ENCODE results near the gene RAPSN.

The RAPSN gene

DNA sequence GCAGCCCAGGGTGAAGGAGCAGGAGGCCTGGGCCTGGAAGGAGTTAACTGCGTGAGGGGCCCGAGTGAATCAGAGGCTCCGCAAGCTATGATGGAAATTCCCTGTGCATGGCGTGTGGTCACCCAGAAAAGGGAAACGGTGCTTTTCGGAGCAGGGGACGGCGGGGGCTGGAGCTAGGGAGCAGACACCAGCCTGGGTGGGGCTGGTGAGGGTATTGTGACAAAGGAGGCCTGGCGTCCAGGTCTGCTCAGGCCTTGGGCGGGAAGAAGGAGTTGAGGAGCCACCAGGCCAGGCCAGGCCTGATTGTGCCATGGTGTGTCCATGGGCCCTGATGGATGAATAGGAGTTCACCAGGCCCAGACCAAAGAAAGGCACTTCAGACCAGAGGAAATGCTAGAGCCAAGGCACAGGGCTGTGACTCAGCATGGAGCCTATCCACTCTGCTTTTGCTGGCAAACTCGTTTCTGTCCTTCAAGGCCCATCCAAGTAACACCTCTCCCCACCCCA lies 57.8 kb downstream of the RAPSN start:
- no peaks in the 10 kb centered on the region for H3K36me3 Mint-ChIP-seq
- no peak overlapping the region for H3K4me3 Mint-ChIP-seq
- DNase-seq, result no peak
- peaks cover 7% of the 10 kb centered on the region for H3K27me3 Mint-ChIP-seq
- H3K9me3 Mint-ChIP-seq, result no peaks in the 10 kb centered on the region
- H3K27ac Mint-ChIP-seq, result peak overlapping the region; percentile 61
- CTCF ChIA-PET, result interaction anchor here (0.6 to 2.9 kb wide), 3 partner anchors 18 to 21 kb away, joined by 3 to 20 read pairs (median 3); no protein-coding TSS in a partner anchor
- H3K4me1 Mint-ChIP-seq, result peaks cover 58% of the 10 kb centered on the region

GRCh38 chr11:47390422-47390760 lies 58.5 kb downstream of the RAPSN start:
- H3K27ac Mint-ChIP-seq, result no peak overlapping the region
- H3K4me1 Mint-ChIP-seq, result peaks cover 51% of the 10 kb centered on the region
- no peak overlapping the region for H3K4me3 Mint-ChIP-seq
- H3K9me3 Mint-ChIP-seq, result no peaks in the 10 kb centered on the region
- CTCF ChIA-PET, result interaction anchor here (1.6 to 4.6 kb wide), 2 partner anchors 17 to 22 kb away, joined by 3 to 31 read pairs; no protein-coding TSS in a partner anchor
- no peaks in the 10 kb centered on the region for H3K36me3 Mint-ChIP-seq
- DNase-seq, result no peak
- H3K27me3 Mint-ChIP-seq, result peaks cover 7% of the 10 kb centered on the region

DNA sequence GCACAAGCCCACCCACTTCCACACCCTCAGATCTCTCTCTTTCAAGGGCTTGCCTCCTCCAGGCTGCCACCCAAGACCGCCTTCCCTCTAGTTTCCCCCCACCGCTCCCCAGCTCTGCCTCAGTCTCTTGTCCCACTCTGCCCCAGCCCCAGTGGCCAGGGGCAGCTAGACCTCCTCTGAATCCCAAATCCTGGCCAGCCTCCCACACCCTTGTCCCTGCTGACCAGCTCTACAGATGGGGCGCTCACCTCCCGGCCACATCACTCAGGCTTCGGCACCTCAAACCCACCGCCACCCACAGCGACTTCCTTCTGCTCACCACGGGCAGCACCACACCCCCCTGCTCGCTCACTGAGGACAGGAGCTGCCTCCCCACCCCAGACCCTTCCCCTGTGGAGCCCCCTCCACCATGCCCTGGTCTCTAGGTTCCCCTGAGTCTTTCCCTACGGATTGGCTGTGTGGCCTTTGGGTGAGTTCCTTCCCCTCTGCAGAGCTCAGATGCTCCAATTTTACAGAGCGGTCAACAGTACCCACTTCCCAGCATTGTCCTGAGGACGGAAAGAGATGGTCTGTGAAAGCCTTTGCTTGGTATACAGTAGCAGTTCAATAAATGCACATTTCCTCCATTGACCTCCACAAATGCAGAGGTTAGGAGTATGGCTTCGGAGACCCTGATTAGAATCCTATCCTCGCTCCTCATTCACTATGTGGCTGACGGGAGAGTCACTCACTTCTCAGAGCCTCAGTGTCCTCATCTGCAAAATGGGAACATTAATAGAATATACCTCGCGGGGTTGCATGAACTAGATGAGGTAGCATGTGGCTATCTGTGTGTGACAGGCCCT lies 59.1 kb downstream of the RAPSN start:
- CTCF ChIA-PET, result interaction anchor here (0.5 to 4.6 kb wide), 3 partner anchors 16 to 130 kb away, joined by 3 to 31 read pairs (median 3); no protein-coding TSS in a partner anchor
- H3K27me3 Mint-ChIP-seq, result peaks cover 7% of the 10 kb centered on the region
- no peak overlapping the region for H3K27ac Mint-ChIP-seq
- peaks cover 45% of the 10 kb centered on the region for H3K4me1 Mint-ChIP-seq
- no peak overlapping the region for H3K4me3 Mint-ChIP-seq
- no peaks in the 10 kb centered on the region for H3K9me3 Mint-ChIP-seq
- no peak for DNase-seq
- H3K36me3 Mint-ChIP-seq, result no peaks in the 10 kb centered on the region

GRCh38 chr11:47388697-47389576 lies 60.0 kb downstream of the RAPSN start:
- no peaks in the 10 kb centered on the region for H3K36me3 Mint-ChIP-seq
- CTCF ChIA-PET, result interaction anchor here (0.5 to 4.6 kb wide), 2 partner anchors 15 to 130 kb away, joined by 3 to 31 read pairs; no protein-coding TSS in a partner anchor
- H3K4me3 Mint-ChIP-seq, result no peak overlapping the region
- no peak overlapping the region for H3K27ac Mint-ChIP-seq
- no peak for DNase-seq
- no peaks in the 10 kb centered on the region for H3K9me3 Mint-ChIP-seq
- peaks cover 7% of the 10 kb centered on the region for H3K27me3 Mint-ChIP-seq
- peaks cover 37% of the 10 kb centered on the region for H3K4me1 Mint-ChIP-seq

DNA sequence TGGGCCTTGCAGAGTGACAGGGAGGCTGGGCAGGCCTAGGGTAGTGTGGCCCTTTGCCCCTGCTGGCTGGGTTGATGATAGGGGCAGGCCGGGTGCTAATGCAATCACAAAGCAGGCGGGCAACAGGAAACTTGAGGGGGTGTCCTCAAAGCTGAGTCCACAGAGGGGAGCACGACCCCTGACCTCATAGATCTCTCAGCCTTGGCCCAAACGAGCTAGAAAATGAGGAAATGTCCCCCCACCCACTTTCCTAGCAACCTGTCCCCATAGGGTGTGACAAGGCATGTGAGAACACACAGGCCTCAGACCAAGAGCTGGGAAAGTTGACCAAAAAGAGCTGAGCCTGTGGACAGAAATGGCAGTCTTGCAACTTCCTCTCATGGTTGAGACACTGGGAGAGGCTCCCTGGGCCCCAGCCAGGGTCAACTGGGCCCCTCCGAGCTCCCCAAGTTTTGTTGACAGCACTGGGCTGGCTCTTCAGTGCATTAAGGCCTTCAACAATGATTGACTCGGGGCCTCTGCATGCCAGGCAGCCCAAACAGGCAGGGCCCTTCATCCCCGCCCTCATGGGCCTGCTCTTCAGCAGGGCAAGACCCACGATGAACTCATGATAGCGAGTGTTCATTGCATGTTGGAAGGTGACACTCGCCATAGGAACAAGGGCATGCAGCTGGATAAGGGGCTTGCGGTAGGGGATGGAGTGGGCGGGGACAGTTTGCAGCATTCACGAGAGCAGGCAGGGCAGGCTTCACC lies 60.8 kb downstream of the RAPSN start:
- peaks cover 29% of the 10 kb centered on the region for H3K4me1 Mint-ChIP-seq
- no peaks in the 10 kb centered on the region for H3K9me3 Mint-ChIP-seq
- CTCF ChIA-PET, result interaction anchor here (2.9 to 4.6 kb wide), 2 partner anchors 14 to 19 kb away, joined by 7 to 31 read pairs; no protein-coding TSS in a partner anchor
- DNase-seq, result no peak
- H3K27ac Mint-ChIP-seq, result no peak overlapping the region
- H3K4me3 Mint-ChIP-seq, result no peak overlapping the region
- H3K27me3 Mint-ChIP-seq, result peaks cover 11% of the 10 kb centered on the region
- H3K36me3 Mint-ChIP-seq, result no peaks in the 10 kb centered on the region
